ENCODE measurements around the gene BHLHE40.

Gene BHLHE40

DNA sequence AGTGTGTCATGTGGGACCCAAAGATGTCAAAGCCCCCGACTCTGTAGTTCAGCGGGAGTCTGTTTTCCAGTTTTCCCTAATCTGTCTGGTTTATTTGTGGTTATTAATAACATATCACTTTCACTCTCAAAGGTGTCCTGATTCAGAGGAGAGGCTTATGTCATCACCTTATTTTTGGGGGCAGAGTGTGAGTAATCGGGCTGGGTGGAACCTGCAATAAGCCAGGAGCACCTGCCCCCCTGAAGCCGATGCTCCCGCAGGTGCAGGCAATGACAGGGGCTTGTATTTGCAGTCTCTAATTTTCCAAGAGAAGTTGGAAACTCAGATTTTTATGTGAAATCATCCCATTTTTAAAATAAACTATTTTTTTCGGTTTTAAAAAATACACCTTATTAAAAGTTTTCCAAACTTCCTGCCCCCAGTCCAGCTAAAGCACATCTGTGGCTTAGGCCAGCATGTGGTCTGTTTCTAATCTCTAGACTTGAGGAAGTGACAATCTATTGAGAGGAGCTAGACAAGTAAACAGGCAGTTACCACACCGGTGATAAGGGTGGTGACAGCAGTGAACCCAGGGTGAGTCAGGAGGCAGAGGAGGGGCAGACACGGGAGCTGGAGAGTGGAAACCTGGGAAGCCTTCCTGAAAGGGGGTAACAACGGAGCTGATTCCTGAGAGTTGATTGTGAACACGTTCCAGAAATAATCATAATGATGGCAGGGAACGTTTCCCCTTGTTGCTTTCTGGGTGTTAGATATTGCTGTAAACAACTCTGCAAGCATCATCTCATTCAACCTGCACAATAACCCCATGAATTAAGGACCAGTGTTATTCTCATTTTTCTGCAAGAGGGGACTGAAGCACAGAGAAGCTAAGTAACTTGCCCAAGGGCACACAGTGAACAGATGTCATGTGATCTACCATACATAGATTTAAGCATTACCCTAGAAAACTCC lies 37.2 kb downstream of the BHLHE40 start (continued):
- TF ChIP-seq ZNF521 (tag by site-specific recombination; IDR thresholded peaks at IDR 0.05) (no peak), ZXDB (tag by site-specific recombination; IDR thresholded peaks at IDR 0.05) (peak; percentile 74; the same call in 1 of the 2 replicates), ZNF558 (tag by site-specific recombination; IDR thresholded peaks at IDR 0.05) (no peak), KLF9 (tag by site-specific recombination; IDR thresholded peaks at IDR 0.05; ENCODE audit: low read depth) (no peak), ZBTB8A (tag by site-specific recombination; IDR thresholded peaks at IDR 0.05) (no peak), ZNF426 (tag by site-specific recombination; IDR thresholded peaks at IDR 0.05) (no peak), ZNF354C (tag by site-specific recombination; IDR thresholded peaks at IDR 0.05; ENCODE audit: borderline replicate concordance, low read depth) (no peak), ZSCAN23 (tag by site-specific recombination; IDR thresholded peaks at IDR 0.05) (no peak), HOXD13 (CRISPR knock-in tag; IDR thresholded peaks at IDR 0.05; ENCODE audit: borderline replicate concordance) (no peak), MZF1 (tag by site-specific recombination; IDR thresholded peaks at IDR 0.05; ENCODE audit: borderline replicate concordance) (no peak), ZNF473 (tag by site-specific recombination; IDR thresholded peaks at IDR 0.05) (no peak), ZNF350 (tag by site-specific recombination; IDR thresholded peaks at IDR 0.05) (no peak), ZNF629 (tag by site-specific recombination; IDR thresholded peaks at IDR 0.05) (peak; percentile 76; the same call in 1 of the 2 replicates), ZNF843 (tag by site-specific recombination; IDR thresholded peaks at IDR 0.05) (peak; percentile 58), KLF8 (tag by site-specific recombination; IDR thresholded peaks at IDR 0.05) (no peak), ZIC2 (tag by site-specific recombination; IDR thresholded peaks at IDR 0.05) (peak; percentile 80), ZNF404 (tag by site-specific recombination; IDR thresholded peaks at IDR 0.05) (no peak), ZNF366 (tag by site-specific recombination; conservative IDR thresholded peaks at IDR 0.05) (peak; percentile 51), ZNF830 (tag by site-specific recombination; IDR thresholded peaks at IDR 0.05; ENCODE audit: low read depth) (no peak), ZNF114 (tag by site-specific recombination; IDR thresholded peaks at IDR 0.05) (no peak)
- TF ChIP-seq, protein P1, sequence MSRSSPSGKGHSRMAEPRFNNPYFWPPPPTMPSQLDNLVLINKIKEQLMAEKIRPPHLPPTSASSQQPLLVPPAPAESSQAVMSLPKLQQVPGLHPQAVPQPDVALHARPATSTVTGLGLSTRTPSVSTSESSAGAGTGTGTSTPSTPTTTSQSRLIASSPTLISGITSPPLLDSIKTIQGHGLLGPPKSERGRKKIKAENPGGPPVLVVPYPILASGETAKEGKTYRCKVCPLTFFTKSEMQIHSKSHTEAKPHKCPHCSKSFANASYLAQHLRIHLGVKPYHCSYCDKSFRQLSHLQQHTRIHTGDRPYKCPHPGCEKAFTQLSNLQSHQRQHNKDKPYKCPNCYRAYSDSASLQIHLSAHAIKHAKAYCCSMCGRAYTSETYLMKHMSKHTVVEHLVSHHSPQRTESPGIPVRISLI (tag by site-specific recombination; IDR thresholded peaks at IDR 0.05) = no peak
- TF ChIP-seq, protein P2, sequence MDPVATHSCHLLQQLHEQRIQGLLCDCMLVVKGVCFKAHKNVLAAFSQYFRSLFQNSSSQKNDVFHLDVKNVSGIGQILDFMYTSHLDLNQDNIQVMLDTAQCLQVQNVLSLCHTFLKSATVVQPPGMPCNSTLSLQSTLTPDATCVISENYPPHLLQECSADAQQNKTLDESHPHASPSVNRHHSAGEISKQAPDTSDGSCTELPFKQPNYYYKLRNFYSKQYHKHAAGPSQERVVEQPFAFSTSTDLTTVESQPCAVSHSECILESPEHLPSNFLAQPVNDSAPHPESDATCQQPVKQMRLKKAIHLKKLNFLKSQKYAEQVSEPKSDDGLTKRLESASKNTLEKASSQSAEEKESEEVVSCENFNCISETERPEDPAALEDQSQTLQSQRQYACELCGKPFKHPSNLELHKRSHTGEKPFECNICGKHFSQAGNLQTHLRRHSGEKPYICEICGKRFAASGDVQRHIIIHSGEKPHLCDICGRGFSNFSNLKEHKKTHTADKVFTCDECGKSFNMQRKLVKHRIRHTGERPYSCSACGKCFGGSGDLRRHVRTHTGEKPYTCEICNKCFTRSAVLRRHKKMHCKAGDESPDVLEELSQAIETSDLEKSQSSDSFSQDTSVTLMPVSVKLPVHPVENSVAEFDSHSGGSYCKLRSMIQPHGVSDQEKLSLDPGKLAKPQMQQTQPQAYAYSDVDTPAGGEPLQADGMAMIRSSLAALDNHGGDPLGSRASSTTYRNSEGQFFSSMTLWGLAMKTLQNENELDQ (tag by site-specific recombination; IDR thresholded peaks at IDR 0.05; ENCODE audit: low read depth) = no peak
- TF ChIP-seq, protein P3, sequence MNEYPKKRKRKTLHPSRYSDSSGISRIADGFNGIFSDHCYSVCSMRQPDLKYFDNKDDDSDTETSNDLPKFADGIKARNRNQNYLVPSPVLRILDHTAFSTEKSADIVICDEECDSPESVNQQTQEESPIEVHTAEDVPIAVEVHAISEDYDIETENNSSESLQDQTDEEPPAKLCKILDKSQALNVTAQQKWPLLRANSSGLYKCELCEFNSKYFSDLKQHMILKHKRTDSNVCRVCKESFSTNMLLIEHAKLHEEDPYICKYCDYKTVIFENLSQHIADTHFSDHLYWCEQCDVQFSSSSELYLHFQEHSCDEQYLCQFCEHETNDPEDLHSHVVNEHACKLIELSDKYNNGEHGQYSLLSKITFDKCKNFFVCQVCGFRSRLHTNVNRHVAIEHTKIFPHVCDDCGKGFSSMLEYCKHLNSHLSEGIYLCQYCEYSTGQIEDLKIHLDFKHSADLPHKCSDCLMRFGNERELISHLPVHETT (tag by site-specific recombination; IDR thresholded peaks at IDR 0.05) = peak; percentile 66; the same call in 1 of the 2 replicates
- TF ChIP-seq, protein P4, sequence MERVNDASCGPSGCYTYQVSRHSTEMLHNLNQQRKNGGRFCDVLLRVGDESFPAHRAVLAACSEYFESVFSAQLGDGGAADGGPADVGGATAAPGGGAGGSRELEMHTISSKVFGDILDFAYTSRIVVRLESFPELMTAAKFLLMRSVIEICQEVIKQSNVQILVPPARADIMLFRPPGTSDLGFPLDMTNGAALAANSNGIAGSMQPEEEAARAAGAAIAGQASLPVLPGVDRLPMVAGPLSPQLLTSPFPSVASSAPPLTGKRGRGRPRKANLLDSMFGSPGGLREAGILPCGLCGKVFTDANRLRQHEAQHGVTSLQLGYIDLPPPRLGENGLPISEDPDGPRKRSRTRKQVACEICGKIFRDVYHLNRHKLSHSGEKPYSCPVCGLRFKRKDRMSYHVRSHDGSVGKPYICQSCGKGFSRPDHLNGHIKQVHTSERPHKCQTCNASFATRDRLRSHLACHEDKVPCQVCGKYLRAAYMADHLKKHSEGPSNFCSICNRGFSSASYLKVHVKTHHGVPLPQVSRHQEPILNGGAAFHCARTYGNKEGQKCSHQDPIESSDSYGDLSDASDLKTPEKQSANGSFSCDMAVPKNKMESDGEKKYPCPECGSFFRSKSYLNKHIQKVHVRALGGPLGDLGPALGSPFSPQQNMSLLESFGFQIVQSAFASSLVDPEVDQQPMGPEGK (tag by site-specific recombination; IDR thresholded peaks at IDR 0.05) = no peak; the same call in 1 of the 2 replicates
- TF ChIP-seq, protein P5, sequence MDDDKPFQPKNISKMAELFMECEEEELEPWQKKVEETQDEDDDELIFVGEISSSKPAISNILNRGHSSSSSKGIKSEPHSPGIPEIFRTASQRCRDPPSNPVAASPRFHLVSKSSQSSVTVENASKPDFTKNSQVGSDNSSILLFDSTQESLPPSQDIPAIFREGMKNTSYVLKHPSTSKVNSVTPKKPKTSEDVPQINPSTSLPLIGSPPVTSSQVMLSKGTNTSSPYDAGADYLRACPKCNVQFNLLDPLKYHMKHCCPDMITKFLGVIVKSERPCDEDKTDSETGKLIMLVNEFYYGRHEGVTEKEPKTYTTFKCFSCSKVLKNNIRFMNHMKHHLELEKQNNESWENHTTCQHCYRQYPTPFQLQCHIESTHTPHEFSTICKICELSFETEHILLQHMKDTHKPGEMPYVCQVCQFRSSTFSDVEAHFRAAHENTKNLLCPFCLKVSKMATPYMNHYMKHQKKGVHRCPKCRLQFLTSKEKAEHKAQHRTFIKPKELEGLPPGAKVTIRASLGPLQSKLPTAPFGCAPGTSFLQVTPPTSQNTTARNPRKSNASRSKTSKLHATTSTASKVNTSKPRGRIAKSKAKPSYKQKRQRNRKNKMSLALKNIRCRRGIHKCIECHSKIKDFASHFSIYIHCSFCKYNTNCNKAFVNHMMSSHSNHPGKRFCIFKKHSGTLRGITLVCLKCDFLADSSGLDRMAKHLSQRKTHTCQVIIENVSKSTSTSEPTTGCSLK (tag by site-specific recombination; IDR thresholded peaks at IDR 0.05) = no peak
- TF ChIP-seq, protein P6, sequence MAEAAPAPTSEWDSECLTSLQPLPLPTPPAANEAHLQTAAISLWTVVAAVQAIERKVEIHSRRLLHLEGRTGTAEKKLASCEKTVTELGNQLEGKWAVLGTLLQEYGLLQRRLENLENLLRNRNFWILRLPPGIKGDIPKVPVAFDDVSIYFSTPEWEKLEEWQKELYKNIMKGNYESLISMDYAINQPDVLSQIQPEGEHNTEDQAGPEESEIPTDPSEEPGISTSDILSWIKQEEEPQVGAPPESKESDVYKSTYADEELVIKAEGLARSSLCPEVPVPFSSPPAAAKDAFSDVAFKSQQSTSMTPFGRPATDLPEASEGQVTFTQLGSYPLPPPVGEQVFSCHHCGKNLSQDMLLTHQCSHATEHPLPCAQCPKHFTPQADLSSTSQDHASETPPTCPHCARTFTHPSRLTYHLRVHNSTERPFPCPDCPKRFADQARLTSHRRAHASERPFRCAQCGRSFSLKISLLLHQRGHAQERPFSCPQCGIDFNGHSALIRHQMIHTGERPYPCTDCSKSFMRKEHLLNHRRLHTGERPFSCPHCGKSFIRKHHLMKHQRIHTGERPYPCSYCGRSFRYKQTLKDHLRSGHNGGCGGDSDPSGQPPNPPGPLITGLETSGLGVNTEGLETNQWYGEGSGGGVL (tag by site-specific recombination; IDR thresholded peaks at IDR 0.05) = peak; percentile 42

Data from HEK293 (cell line).